ENCODE data around the gene PATJ.

Gene PATJ

GRCh38 chr1:61851235-61851634, 109.0 kb downstream of the PATJ start:
- H3K27me3 ChIP-seq (ENCODE audit: insufficient read depth, low read length, poor library complexity), result no peaks in the 10 kb centered on the region
- H3K36me3 ChIP-seq (ENCODE audit: insufficient read depth, low read length), result no peaks in the 10 kb centered on the region
- H3K9me3 ChIP-seq (ENCODE audit: insufficient read depth, low read length, severe bottlenecking), result no peaks in the 10 kb centered on the region
- H4K20me1 ChIP-seq (ENCODE audit: insufficient read depth, low read length), result no peaks in the 10 kb centered on the region
- ATAC-seq (ENCODE audit: insufficient read depth, low read depth), result no peak
- H3K27ac ChIP-seq (ENCODE audit: low read length), result no peak overlapping the region
- H3K79me2 ChIP-seq (ENCODE audit: insufficient read depth, low read length), result no peaks in the 10 kb centered on the region
- no peak overlapping the region for H2AFZ ChIP-seq (ENCODE audit: low read depth, low read length)
- TF ChIP-seq CTCF (IDR thresholded peaks at IDR 0.05; ENCODE audit: borderline replicate concordance, extremely low read depth, low read length, poor library complexity, severe bottlenecking) (no peak), EZH2 (IDR thresholded peaks at IDR 0.05; ENCODE audit: borderline replicate concordance, low read depth, low read length, severe bottlenecking) (no peak)
- H3K4me3 ChIP-seq (ENCODE audit: low read depth in 1 of 2, low read length in 2 of 2), result no peak overlapping the region
- no peak overlapping the region for H3K9ac ChIP-seq (ENCODE audit: low read depth, low read length)
- no peak for DNase-seq
- no peak overlapping the region for H3K4me2 ChIP-seq (ENCODE audit: insufficient read depth, low read length)
- no peaks in the 10 kb centered on the region for H3K4me1 ChIP-seq (ENCODE audit: insufficient read depth, low read length)

GRCh38 chr1:61851849-61852669, 109.8 kb downstream of the PATJ start:
- Histone ChIP-seq H4K20me1 (ENCODE audit: insufficient read depth, low read length) (no peaks in the 10 kb centered on the region), H3K27me3 (ENCODE audit: insufficient read depth, low read length, poor library complexity) (no peaks in the 10 kb centered on the region), H3K9ac (ENCODE audit: low read depth, low read length) (no peak overlapping the region), H2AFZ (ENCODE audit: low read depth, low read length) (no peak overlapping the region), H3K36me3 (ENCODE audit: insufficient read depth, low read length) (no peaks in the 10 kb centered on the region), H3K4me3 (ENCODE audit: low read depth in 1 of 2, low read length in 2 of 2) (no peak overlapping the region), H3K9me3 (ENCODE audit: insufficient read depth, low read length, severe bottlenecking) (no peaks in the 10 kb centered on the region), H3K4me1 (ENCODE audit: insufficient read depth, low read length) (no peaks in the 10 kb centered on the region), H3K4me2 (ENCODE audit: insufficient read depth, low read length) (no peak overlapping the region), H3K79me2 (ENCODE audit: insufficient read depth, low read length) (no peaks in the 10 kb centered on the region), H3K27ac (ENCODE audit: low read length) (no peak overlapping the region)
- TF ChIP-seq EZH2 (IDR thresholded peaks at IDR 0.05; ENCODE audit: borderline replicate concordance, low read depth, low read length, severe bottlenecking), result no peak
- peak; percentile 83 for TF ChIP-seq CTCF (IDR thresholded peaks at IDR 0.05; ENCODE audit: borderline replicate concordance, extremely low read depth, low read length, poor library complexity, severe bottlenecking)
- DNase-seq, result no peak
- peak; percentile 58; the same call in 1 of the 3 replicates for ATAC-seq (ENCODE audit: insufficient read depth, low read depth)

GRCh38 chr1:61852670-61853015, 110.4 kb downstream of the PATJ start:
- H3K4me1 ChIP-seq (ENCODE audit: insufficient read depth, low read length), result no peaks in the 10 kb centered on the region
- H3K36me3 ChIP-seq (ENCODE audit: insufficient read depth, low read length), result no peaks in the 10 kb centered on the region
- no peak overlapping the region for H3K4me2 ChIP-seq (ENCODE audit: insufficient read depth, low read length)
- no peak overlapping the region for H3K9ac ChIP-seq (ENCODE audit: low read depth, low read length)
- no peak for ATAC-seq (ENCODE audit: insufficient read depth, low read depth)
- no peaks in the 10 kb centered on the region for H3K9me3 ChIP-seq (ENCODE audit: insufficient read depth, low read length, severe bottlenecking)
- H3K79me2 ChIP-seq (ENCODE audit: insufficient read depth, low read length), result no peaks in the 10 kb centered on the region
- H3K27me3 ChIP-seq (ENCODE audit: insufficient read depth, low read length, poor library complexity), result no peaks in the 10 kb centered on the region
- no peaks in the 10 kb centered on the region for H4K20me1 ChIP-seq (ENCODE audit: insufficient read depth, low read length)
- TF ChIP-seq EZH2 (IDR thresholded peaks at IDR 0.05; ENCODE audit: borderline replicate concordance, low read depth, low read length, severe bottlenecking) (no peak), CTCF (IDR thresholded peaks at IDR 0.05; ENCODE audit: borderline replicate concordance, extremely low read depth, low read length, poor library complexity, severe bottlenecking) (no peak)
- H3K4me3 ChIP-seq (ENCODE audit: low read depth in 1 of 2, low read length in 2 of 2), result no peak overlapping the region
- H3K27ac ChIP-seq (ENCODE audit: low read length), result no peak overlapping the region
- H2AFZ ChIP-seq (ENCODE audit: low read depth, low read length), result no peak overlapping the region
- no peak for DNase-seq

Measured in DND-41 (cell line).